Fibroblast of gingiva (primary cell): ENCODE measurements around the gene LAMB4.

Experiments used
- DNase-seq: peaks from one replicate; pipeline ENCODE4 v3.0.0-alpha.2; 2011; ENCODE audit warnings: low read depth

Gene LAMB4

DNA sequence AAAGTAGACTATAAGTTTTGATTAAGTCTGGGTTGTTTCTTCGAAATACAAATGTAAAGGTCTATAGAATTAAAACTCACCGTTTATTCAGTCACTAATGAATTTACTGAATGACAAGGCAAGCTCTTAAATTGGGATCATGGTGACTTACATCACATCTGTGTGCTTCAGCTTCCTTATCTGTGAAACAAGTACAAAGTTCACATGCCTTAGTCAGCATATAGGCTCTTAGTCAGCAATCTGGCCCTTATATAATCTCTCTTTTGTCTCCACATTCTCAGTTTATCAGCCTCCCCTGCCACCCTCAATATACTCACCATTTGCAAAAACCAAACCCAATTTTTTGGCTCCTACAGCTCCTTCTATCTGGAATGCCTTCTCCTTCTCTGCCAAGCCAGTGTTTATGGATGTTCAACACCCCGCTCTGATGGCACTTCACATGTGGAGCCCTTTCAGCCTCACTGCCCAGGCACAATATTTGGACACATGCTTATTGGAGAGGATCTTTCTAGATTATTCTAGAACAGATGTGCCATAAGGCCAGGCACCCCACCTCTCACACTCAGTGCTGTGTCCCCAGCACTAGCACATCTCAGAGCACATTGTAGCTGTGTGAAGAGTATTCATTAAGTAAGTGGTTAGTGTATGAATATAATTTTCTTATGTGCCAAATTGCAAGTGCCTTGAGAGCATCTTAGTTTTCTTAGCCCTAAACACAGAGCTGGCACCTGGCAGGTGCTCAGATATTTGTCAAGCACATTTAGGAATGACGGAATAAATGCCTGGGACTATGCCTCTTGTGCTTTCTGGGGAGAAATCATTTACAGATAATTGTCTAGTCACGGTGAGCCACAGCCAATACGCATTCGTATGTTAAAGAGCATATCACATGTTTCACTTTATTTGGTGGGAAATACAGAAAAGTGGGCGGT lies 117.4 kb downstream of the LAMB4 start:
- no peak for DNase-seq

DNA sequence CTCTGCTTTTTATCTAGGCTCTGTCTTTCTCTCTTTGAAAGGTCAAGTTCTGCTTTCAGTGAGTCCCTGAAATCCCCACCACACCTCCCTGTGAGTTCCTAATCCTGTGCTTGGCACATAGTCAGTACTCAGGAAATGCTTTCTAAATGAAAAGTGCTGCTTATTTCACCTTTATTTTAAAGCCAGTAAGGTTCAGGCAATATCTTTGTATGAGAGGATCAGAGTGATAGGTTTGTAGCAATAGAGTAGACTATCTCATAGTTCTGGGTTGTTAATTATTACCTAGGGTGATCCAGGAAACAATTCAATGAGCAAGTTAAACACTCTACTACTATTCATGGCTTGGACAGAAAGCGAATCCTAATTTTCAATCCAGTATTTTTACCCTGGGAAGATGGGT lies 119.8 kb downstream of the LAMB4 start:
- no peak for DNase-seq

DNA sequence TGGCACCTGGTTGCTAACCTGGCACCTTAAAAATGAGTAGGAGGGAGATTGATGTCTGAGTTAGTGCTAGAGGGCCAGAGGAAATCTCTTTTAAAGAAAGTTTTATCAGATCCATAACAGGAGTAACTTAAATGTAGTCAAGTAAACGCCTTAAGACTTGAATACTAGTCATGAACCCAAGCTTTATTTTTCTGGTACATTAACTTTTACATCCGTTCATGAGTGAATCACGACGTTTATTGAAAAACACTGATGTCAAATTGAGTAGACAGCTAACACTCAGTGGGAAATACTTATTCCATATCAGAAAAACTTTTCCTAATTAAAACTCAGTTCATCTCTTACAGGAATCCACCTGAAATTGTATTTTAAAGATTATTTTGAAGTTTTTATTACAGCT lies 120.3 kb downstream of the LAMB4 start:
- DNase-seq = no peak

DNA sequence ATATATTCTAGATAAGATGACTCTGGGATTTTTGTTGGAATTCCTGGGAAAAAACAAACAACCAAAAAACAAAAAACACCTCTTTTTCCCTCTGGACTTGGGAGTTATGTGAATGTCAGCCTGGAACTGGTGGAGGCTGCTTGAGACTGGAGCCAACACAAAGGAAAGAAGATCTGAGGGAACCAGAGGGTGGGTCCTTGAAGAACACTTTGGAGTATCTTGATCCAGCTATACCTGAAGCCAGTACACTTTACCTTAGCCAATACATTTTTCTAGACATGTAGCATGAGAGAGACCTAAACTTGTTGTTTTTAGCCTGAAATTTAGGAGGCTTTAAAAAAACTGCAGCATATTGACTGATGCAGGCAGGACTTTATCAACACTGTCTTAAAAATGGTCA lies 121.3 kb downstream of the LAMB4 start:
- DNase-seq = no peak

DNA sequence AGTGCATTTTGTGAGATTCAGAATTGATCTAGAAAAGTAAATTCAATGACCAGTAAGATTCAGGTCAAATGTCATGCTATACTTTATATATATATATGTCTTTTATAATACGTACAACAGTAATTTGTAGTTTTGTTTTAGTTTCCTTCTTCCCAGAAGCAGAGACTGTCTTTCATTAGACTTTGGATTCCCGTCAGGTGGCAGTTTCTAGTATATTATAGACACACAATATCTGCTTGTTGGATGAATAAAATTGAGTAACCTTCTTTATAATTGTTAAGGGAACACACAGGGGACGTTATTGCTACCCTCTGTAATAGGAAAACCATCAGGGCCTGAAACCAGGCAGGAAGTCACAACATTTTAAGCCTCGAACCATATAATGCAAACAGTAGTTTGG lies 121.9 kb downstream of the LAMB4 start:
- no peak for DNase-seq

DNA sequence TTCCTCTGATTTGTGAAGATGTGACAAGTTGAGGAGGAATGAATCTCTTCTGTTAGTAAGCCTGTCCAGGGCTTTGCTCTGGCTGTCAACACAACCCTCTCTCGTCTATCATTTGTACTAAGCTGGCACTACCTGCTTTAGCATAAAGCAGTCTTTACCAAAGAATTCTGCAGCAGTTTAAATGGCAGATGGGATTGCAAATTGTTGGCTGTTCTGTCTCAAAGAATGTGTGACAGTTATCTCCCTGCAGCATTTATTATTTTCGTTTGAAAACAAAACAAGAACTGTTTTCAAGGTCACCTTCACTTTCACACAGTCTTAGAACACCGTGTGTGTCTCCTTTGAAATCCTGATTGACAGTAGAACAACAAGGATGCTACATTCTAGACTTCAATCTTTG lies 122.4 kb downstream of the LAMB4 start:
- no peak for DNase-seq

DNA sequence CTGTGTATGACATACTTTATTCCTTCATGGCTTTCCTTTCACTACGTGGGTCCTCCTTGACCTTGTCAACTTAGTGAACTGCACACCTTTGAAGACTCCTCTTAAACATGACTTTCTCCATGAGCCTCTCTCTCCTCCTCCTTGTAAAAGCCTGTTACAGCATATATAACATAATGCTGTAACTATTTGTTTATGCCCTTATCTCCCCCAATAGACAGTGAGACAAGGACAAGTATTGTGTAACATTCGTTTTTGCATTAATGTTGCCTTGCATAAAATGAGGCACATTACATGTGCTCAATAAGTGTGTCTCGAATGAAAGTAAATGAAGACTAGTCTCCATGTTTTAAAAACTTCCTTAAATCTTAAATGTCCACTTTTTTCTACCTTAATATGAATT lies 122.9 kb downstream of the LAMB4 start:
- DNase-seq = no peak

DNA sequence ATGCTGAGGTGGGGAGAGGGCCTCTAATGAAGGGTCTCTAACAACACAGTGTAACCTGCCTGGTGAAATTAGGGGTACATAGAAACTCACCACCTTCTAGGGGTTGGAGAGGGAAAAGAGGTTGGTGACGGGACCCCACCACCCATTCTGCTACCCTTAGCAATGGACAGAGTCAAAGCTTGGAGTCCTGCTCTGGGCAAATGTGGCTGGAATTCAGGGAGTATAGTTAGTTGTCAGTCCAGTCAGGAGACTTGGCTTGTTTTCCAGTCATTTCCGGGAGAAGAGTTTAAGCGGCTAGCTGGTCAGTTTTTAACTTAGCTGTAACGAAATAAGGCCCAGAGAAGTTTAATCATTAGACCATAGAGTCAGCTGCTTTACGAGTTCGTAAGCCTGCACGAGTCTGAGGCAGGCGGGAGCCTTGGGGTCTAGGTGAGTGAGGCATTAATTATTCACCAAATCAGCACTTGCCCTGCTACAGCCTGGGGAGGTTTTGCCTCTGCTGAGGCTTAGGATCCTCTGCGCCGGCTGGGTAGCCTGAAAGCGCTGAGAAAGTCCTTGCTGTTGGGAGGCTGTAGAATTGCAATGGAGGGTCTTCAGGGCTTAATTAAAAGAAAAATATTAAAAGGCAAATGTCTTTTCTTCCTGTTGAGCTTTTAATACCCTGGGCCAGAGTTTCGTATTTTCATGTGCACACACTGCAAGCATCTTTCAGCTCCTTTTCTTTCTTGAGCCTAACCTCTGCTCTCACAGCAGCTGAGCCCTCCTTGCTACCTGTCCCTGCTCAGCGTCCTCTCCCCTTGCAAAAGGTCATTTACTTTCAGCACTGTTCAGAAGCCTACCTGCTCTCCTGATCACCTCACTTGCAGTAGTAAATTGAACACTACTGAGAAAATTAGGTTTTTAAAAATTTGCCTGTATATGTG lies 125.7 kb downstream of the LAMB4 start:
- peak; percentile 36 for DNase-seq

DNA sequence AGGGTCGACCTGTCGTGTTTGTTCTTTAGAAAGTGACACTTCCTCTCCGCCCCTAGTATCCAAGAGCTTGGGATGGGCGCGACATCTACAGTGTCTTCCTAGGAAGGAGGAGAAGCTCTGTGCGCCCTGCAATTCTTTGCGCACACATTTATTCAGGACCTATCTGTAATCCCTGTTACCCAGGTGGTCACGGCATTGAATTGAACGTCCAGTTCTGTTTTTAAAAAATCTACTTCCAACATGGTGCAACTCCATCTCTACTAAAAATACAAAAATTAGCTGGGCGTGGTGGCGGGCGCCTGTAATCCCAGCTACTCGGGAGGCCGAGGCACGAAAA lies 126.6 kb downstream of the LAMB4 start:
- no peak for DNase-seq

DNA sequence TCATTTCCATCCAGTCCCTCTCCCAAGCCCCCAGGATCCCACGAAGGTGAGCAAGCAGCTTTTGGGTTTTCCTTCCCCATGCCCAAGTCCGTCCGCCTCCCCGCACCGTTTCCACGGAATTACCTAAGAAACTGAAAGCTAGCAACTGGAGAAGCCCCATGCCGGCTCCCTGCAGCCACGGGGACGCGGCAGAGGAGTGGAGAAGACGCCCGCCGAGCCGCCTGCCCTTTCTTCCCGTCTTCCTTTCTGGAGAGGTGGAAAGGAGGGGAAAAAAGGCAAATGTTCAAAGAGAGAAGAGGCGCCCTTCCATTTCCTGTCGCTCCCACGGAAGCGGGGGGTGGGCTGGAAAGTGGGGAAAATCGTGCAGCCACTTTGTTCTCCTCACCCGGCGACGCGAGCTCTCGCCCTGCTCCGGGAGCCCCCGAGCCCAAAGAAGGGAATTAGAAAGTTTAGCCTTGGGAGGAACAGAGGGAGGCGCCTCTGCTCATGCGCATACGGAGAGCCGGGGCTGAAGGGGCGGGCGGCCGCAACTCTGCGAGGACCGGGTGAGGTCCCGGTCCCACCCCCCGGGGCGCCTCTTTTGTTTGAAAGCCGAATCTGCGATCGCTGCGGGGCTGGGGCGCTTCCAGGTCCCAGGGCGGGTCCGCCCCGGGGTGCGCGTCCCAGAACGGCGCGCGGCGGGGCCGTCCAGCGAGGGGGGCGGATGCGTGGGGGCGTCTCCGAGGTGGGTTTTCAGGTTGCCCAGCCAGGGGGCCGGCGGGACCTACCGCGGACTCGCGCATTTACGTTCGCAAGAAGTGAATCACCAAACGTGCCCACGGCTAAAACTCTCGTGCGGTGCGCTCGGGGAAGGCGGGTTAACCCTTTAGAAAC lies 127.2 kb downstream of the LAMB4 start, which contains the start of gene LAMB1:
Gene LAMB1 (minus strand): TSS at position 436 of the 873 bp plus-strand sequence. CDS start 276 bp downstream, at position 160.
- DNase-seq = peak; percentile 75

DNA sequence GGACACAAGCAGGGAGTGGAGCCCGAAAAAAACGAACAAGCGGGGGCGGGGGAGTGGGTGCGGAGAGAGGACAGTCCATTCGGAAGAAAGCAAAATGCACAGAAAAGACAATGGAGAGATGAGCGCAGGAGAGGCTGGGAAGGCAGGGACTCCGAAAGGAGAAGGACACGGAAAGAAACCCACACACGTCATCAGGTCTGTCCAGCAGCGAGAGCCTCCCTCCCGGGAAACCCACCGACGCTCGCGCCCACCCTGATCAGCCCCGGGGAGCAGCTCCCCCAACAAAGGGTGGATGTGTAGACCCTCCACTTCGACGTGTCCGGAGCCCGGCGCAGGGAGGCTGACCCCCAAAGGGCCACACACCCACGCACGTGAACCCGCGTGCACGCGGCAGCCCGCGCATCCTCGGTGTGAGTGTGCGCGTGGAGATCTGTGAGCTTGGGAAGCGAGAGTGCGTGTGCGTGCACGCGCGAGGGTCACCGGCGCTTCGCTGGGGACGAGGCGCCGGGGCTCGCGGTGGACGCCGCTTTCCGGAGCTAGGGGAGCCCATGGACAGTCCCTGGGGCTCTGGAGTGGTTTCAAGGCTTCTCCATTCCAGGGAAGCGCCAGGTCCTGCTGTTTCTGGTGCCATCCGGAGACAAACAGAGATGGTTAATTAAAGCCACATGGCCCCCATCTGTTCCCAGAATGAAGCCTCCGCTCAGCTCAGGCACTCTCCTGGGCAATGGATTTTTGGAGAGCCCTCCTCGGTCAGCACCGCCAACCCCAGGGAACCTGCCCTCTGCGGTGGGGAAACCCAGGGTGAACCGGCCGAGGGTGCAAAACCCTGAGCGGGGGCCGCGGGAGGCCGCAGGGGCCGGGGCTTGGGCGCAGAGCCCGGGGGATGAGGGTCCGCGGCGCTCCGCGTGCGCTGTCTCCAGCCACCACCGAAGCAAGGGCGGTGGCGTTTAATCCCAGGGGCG lies 128.1 kb downstream of the LAMB4 start:
- DNase-seq = peak; percentile 65

DNA sequence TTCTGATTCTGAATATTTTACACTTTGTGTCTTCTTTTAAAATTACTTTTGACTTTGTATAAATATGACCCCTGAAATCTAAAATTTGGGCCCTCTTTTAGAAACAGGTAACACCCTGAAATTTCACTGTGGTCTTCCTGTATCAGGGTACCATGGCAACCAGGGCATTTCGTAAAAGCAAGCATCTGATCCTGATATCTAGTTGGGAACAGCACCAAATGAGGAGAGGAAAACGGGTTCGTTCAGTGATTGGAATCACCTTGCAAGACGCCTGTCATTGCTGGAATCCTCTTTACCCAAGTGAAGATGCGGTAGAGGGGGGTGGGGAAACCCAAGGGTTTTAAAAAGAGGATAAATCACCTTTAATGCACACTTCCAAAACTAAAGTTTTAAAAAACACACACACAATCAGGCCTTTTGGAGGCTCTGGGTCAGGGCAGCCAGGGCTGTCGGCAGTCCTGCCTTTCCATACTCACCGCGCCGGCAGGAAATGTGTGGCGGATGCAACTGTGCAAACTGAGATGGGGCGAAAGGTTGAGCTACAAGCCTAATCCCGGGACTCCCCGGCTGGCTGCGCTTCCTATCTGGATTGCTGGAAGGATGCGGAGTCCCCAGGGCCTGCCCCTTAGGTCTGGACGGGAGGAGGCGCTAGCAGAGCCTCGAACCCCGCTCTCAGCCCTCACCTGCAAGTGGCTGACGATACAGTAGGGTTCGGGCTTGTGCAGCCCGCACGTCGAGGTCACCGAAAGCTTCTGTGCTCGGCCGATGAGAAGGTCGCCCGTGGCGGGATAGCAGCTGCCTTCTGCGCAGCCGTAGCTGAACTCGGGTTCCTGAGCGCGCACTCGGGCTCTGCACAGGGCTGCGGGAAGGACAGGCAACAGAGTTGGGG lies 129.0 kb downstream of the LAMB4 start:
- DNase-seq = no peak

DNA sequence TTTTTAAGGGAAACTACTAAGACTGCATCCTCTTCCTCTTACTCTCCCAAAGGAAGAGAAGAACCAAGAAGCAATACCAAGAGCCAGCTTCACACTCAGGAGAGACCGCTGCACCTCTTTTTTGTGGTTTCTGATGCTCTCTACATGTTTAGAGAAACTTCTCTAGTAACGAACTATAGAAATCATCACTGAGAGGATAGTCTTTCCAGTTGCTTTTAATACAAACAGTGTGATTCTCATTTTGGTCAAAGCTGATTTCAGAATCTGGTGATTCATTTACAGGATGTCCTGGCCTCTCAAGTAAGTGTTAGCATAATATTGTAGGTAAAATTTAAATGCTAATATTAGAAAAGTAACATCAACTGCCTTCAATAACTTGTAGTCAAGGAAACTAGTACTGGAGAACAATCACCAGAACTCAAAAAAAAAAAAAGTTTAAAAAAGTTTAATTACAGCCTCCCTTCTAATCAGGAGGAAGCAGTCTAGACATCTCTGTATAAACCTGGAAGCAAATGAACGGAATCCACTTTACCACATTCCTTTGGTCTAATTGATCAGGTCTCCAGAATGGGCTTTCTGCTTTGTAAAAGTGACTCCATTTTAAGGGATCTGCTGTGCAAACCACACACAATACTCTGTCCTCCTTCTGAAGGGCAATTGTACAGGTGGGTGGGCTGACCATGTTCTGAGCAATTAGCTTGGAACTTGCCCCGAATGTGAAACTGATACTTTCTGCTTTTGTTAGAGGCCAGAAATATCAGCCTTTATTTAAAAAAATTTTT lies 130.2 kb downstream of the LAMB4 start:
- peak; percentile 17 for DNase-seq

DNA sequence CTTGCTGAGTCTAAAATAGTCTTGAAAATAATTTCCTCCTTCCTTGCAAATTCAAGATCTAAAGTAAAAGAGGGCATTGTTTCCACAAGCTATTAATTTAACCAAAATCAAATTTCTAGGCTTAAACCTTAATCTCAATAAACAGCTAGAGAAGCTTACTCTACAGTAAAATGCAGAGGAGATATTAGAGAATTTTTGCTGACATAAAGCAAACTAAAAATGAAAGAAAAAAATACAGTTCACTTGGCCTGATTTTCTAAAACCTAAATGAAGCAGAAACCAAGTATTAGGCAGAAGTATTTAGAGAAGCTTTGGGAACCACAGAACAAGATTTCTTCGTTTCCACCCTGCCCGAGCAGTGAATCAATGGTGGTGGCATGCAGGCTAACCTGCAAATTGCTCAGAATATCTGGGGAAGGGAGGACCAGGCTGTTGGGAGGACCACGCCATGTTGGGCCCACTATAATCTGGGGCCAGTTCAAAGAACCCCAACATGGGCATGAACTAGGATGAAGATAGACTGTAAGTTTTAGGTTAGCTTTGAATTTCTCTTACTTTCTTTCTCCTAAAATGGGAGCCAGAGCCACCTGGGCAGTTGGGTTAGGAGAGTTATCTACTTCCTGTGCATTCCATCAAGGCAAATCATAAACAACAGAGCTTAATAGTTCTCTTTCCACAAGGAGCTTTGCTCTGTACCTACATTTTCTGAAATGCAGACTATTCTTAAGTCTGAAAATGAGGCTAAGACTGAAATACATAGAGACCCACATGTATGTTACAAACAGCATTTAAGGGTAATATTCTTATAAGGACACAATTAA lies 131.3 kb downstream of the LAMB4 start:
- no peak for DNase-seq

DNA sequence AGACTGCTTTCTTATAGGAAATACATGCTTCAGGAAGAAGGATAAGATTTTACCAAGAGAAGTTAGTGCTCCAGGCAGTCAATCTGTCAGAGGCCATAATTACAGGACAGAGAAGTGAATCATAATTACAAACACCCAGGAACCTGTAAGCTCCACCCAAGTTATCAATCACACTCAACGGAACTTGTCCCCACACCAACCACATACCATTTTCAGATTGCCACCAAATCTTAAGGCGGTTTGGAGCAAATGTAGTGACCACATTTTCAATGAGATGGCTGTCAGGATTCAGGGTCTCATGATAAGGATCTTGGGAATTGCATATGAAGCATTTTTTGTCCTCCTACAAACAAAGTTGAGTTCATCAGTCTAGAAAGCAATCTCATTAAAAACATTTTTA lies 132.0 kb downstream of the LAMB4 start:
- DNase-seq = no peak

DNA sequence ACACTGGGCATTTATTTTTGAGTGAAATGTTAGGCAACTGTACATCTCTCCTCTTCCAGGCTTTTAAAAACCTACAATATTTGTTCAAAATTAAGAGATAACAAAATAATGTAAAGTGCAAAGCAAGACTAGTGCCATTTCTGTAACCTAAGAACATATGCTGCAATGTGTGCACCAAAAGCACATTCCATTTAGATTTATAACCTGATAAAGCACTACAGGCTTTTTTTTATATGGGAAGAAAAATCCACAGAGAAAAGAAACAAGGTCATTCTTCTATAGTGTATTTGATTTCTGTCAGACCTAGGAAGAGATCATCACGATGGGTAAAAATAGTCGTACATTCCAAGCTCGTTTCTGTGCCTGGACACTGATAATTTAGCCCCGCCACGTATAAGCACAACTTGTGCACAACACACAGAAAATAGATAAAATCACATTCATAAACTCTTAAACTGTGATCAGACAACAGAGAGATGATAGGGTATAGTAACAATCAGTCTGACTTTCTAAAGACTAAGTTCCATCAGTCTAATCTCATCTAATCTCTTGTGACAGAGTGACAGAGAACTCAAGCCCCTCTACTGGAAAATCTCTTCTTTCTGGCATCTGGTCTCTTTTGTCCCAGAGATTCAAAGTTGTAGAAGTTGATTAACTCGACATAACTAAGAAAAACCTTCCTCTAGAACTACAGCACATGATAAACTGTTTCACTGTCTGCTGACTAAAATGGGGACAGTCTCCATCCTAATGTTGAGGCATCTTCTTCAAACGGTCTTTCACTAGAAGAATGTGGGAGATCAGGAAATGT lies 133.9 kb downstream of the LAMB4 start:
- DNase-seq = peak; percentile 34
